AG04450 (cell line): ENCODE results near the gene SYCE1L. TPM values are rescaled to one million over a fixed set of nuclear protein-coding genes. Genes with fewer than 3 reads are reported as not detected.

Experiments
- CTCF ChIA-PET: fragments of 300-600, 350-600 bp; formaldehyde crosslinking; extraction: SDS; loops from one replicate; lab custom pipeline; 2022; ENCODE audit warnings: antibody characterized with exemption, inconsistent platforms; lab: Charles Lee
- POLR2A ChIA-PET: fragments of 350-600 bp; formaldehyde crosslinking; extraction: SDS; loops from one replicate; lab custom pipeline; 2021; ENCODE audit warnings: antibody characterized with exemption, inconsistent platforms; lab: Yijun Ruan, JAX
- DNase-seq: peaks from one replicate; pipeline ENCODE4 v3.0.0-alpha.2; 2011; ENCODE audit warnings: low read depth, low spot score
- H3K27ac ChIP-seq: one replicate; pipeline ENCODE4 v1.5.1; 2012; ENCODE audit warnings: low read depth, low read length, control low read depth
- H3K27me3 ChIP-seq: one replicate; pipeline ENCODE4 v1.6.0; 2012; ENCODE audit warnings: low read length; ENCODE audit not compliant: control insufficient read depth, insufficient read depth
- H3K4me3 ChIP-seq: 2 replicates; pipeline ENCODE4 v1.5.1; 2011; ENCODE audit warnings: mild to moderate bottlenecking, low read depth, low read length, control low read depth
- H3K9me3 ChIP-seq: 2 replicates; pipeline ENCODE4 v1.5.1; 2012; ENCODE audit warnings: low read length; ENCODE audit not compliant: control insufficient read depth, insufficient read depth
- polyA plus RNA-seq: library from polyadenylated mRNA; depleted of rRNA; stranded (reverse); fragments of >200 nt; gene quantifications from 2 replicates; pipeline ENCODE4 v1.2.3, GENCODE V29; 2011
- TF ChIP-seq, protein P1 (sequence below): IDR thresholded peaks from 2 replicates; pipeline ENCODE4 v1.5.1; 2011; ENCODE audit warnings: low read depth, low read length, control low read depth, inconsistent platforms

The SYCE1L gene
- polyA plus RNA-seq, 1 experiment: 0.10 TPM

DNA sequence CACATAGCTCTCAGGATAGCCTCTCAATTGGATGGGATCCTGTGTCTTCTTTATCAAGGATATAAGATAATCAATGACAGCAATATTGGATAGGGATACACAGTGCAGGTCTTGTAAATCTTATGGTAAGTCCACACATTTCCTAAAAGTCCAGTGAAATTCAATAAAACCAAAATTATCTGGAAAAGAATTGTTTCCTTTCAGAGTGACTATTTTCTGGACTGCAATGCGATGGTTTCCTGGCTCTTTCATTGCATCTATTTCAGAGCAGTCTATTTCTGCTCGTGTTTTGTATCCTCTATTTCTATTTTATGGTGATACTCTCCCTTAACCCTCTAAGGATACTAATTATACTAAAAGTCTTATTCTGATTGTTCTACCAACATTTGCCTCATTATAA lies 32.5 kb upstream of the SYCE1L start:
- Histone ChIP-seq H3K4me3 (no peak overlapping the region), H3K9me3 (no peaks in the 10 kb centered on the region), H3K27ac (no peak overlapping the region), H3K27me3 (no peaks in the 10 kb centered on the region)
- TF ChIP-seq, protein P1, sequence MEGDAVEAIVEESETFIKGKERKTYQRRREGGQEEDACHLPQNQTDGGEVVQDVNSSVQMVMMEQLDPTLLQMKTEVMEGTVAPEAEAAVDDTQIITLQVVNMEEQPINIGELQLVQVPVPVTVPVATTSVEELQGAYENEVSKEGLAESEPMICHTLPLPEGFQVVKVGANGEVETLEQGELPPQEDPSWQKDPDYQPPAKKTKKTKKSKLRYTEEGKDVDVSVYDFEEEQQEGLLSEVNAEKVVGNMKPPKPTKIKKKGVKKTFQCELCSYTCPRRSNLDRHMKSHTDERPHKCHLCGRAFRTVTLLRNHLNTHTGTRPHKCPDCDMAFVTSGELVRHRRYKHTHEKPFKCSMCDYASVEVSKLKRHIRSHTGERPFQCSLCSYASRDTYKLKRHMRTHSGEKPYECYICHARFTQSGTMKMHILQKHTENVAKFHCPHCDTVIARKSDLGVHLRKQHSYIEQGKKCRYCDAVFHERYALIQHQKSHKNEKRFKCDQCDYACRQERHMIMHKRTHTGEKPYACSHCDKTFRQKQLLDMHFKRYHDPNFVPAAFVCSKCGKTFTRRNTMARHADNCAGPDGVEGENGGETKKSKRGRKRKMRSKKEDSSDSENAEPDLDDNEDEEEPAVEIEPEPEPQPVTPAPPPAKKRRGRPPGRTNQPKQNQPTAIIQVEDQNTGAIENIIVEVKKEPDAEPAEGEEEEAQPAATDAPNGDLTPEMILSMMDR: no peak
- ChIA-PET CTCF (no interaction called here), POLR2A (no interaction called here)
- no peak for DNase-seq

DNA sequence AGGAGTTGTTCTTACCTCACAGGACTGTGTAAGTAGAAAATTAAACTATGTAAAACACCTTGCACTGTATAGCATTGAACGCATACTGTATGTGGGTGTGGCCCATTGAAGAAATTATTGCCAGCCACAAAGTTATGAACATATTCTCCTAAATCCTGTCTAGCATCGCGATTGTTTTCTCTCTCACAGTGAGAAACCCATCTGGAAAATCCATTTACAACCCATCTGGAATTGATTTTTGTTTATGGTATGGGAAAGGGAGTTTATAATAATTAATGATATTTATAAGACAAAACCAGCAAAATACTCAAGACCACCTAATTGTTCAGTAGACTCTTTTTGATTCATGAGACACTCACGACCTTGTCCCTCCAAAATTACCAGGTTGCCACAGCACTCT lies 30.3 kb upstream of the SYCE1L start:
- no peaks in the 10 kb centered on the region for H3K27me3 ChIP-seq
- no peak overlapping the region for H3K27ac ChIP-seq
- no peaks in the 10 kb centered on the region for H3K9me3 ChIP-seq
- TF ChIP-seq, protein P1: no peak
- CTCF ChIA-PET: interaction anchor here (0.9 to 3.5 kb wide), 4 partner anchors 13 to 1388 kb away, joined by 3 to 49 read pairs (median 8); no protein-coding TSS in a partner anchor
- no peak overlapping the region for H3K4me3 ChIP-seq
- POLR2A ChIA-PET: no interaction called here
- DNase-seq: no peak

DNA sequence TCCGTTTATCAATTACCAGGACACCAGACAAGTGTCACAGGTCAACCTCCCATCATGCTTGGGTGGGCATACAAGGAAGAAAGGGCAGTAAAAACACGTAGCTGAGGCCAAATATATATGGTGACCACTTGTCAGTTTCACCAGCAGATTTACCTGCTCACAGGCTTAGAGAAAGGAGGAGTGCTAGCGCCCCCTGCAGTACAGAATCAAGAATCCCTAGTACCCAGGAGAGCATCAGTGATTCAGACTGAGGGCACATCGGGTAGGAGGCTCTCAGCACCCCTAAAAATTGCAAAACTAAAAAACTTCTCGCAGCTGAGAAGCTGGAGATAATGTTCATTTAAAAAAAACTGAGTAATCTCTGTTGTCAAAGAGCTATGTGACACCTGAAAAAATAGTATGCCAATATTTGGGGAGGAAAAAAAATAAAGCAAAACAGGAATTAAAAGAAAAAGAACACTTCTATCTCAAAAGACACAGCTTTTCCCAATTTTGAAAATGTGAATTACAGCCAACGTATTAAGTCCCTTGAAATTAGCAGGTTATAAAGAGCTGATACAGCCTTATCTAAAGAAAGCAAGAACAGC lies 29.5 kb upstream of the SYCE1L start:
- TF ChIP-seq, protein P1: peak; percentile 64
- Histone ChIP-seq H3K27ac (no peak overlapping the region), H3K4me3 (no peak overlapping the region), H3K9me3 (no peaks in the 10 kb centered on the region), H3K27me3 (no peaks in the 10 kb centered on the region)
- CTCF ChIA-PET: interaction anchor here (0.7 to 3.5 kb wide), 16 partner anchors 12 to 1514 kb away, joined by 3 to 49 read pairs (median 5); no protein-coding TSS in a partner anchor
- DNase-seq: no peak
- POLR2A ChIA-PET: no interaction called here

DNA sequence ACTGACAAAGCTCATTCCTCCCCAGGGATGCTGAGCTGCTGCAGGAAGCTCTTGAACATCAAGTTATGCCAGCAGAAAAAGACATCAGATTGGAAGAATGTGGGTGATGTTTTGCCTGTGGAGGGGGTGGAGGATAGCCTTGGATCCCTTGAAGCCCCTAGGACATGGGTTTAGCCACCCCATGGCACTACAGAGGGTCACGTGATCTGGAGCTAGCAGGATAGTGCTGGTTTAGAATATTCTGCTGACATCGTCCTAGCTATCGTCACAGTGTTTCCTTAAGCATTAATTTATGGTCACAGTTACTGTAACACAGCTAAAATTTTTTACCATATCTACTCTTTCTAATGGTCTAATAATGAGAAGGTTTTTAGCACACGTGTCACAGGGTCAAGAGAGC lies 28.4 kb upstream of the SYCE1L start:
- no peak overlapping the region for H3K4me3 ChIP-seq
- CTCF ChIA-PET: interaction anchor here (0.6 to 3.5 kb wide), 38 partner anchors 9 to 1705 kb away, joined by 3 to 49 read pairs (median 5); partner anchors contain the start of gene MON1B
- no peak overlapping the region for H3K27ac ChIP-seq
- POLR2A ChIA-PET: no interaction called here
- TF ChIP-seq, protein P1: no peak
- no peaks in the 10 kb centered on the region for H3K9me3 ChIP-seq
- H3K27me3 ChIP-seq: no peaks in the 10 kb centered on the region
- DNase-seq: no peak

DNA sequence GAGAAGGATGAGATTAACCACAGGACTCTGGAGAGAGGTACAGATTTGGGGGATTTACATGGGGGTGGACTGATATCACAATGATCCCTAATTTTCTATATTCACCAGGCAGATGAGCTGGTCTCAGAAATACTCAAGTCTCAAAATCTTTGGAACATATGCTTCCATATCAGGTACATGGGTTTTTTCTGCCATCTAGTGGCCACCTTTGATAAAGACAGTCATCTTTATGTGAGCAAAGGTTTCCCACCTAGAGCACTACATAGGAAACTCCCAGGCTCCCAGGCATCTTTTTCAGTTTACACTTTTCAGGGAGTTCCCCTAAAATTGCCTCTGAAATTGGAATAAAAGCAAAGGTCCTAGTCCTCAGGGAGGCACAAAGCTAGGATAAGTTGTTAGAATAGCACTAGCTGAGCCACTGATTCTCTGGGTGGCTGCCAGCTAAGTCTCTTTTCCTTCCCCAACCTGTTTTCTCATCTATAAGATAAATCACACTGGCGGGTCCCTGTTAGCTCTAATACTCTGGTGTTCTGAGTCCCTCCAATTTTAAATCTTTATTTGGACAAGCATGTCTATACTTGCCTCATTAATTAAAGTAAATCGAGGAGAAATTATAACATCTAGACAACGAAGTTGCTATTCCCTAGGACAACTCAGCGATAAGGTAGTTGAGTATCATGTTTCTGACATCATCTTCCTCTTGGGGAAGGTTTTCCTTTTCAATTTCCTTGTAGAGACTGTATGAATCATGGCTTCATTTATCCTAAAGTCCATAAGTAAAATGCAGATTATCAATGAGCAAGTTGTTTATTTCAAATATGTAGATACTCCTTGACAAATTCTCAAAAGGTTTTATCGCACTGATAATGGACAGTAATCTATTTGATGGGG lies 27.2 kb upstream of the SYCE1L start:
- no peaks in the 10 kb centered on the region for H3K9me3 ChIP-seq
- TF ChIP-seq, protein P1: peak; percentile 76
- peak; percentile 16 for DNase-seq
- H3K4me3 ChIP-seq: no peak overlapping the region
- H3K27ac ChIP-seq: no peak overlapping the region
- H3K27me3 ChIP-seq: no peaks in the 10 kb centered on the region
- CTCF ChIA-PET: interaction anchor here (0.6 to 3.5 kb wide), 50 partner anchors 10 to 1804 kb away, joined by 3 to 49 read pairs (median 4); partner anchors contain the start of gene MON1B
- POLR2A ChIA-PET: no interaction called here
